Measurements from ENCODE around the gene OXSR1. TPM values are rescaled to one million over a fixed set of nuclear protein-coding genes. Genes with fewer than 3 reads are reported as not detected.

The OXSR1 gene
- total and polyA plus RNA-seq, 2 of the 13 experiments (the other 11 are each of a cell fraction or from before 2014, with no cell fraction given) = 27.4 to 32.6 TPM

DNA sequence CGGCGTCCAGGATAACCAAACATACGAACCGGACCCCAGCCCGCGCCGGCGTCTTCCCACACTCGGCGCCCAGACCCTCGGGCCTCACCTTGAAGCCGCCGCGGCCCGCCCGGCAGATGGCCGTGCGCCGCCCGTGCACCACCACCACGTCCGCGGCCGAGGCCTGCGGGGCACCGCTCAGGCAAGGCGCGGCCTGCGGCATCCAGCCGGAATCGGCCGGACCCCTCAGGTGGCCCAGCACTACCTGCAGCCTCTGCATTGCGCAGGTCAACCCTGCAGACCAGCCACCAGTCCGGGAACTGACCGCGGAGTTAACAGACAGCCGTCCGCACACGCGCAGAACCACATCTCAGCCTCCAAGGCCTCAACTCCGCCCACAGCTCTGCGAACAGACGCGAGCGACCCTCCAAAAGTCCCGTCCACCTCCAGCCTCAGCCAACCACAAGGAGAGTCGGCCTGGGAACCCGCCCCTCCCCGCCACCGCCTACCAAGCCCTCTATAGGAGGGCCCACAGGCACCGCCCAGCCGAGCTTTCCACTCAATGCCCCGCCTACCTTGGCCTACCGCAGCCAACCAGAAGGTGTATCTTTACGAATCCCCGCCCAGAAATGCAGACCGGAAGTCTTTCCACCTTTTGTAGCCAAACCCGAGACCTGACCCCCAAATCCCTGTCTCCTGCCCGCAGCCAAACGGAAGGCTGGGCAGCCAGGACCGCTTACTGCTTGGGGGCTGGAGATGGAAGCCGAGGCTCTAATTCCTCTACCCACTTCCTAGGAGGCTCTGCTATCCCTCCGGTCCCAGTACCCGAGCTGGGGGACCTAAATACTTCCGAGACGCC, 28.3 kb upstream of the OXSR1 start, which contains the start of gene ACAA1 (continued):
- TF ChIP-seq, protein P1, sequence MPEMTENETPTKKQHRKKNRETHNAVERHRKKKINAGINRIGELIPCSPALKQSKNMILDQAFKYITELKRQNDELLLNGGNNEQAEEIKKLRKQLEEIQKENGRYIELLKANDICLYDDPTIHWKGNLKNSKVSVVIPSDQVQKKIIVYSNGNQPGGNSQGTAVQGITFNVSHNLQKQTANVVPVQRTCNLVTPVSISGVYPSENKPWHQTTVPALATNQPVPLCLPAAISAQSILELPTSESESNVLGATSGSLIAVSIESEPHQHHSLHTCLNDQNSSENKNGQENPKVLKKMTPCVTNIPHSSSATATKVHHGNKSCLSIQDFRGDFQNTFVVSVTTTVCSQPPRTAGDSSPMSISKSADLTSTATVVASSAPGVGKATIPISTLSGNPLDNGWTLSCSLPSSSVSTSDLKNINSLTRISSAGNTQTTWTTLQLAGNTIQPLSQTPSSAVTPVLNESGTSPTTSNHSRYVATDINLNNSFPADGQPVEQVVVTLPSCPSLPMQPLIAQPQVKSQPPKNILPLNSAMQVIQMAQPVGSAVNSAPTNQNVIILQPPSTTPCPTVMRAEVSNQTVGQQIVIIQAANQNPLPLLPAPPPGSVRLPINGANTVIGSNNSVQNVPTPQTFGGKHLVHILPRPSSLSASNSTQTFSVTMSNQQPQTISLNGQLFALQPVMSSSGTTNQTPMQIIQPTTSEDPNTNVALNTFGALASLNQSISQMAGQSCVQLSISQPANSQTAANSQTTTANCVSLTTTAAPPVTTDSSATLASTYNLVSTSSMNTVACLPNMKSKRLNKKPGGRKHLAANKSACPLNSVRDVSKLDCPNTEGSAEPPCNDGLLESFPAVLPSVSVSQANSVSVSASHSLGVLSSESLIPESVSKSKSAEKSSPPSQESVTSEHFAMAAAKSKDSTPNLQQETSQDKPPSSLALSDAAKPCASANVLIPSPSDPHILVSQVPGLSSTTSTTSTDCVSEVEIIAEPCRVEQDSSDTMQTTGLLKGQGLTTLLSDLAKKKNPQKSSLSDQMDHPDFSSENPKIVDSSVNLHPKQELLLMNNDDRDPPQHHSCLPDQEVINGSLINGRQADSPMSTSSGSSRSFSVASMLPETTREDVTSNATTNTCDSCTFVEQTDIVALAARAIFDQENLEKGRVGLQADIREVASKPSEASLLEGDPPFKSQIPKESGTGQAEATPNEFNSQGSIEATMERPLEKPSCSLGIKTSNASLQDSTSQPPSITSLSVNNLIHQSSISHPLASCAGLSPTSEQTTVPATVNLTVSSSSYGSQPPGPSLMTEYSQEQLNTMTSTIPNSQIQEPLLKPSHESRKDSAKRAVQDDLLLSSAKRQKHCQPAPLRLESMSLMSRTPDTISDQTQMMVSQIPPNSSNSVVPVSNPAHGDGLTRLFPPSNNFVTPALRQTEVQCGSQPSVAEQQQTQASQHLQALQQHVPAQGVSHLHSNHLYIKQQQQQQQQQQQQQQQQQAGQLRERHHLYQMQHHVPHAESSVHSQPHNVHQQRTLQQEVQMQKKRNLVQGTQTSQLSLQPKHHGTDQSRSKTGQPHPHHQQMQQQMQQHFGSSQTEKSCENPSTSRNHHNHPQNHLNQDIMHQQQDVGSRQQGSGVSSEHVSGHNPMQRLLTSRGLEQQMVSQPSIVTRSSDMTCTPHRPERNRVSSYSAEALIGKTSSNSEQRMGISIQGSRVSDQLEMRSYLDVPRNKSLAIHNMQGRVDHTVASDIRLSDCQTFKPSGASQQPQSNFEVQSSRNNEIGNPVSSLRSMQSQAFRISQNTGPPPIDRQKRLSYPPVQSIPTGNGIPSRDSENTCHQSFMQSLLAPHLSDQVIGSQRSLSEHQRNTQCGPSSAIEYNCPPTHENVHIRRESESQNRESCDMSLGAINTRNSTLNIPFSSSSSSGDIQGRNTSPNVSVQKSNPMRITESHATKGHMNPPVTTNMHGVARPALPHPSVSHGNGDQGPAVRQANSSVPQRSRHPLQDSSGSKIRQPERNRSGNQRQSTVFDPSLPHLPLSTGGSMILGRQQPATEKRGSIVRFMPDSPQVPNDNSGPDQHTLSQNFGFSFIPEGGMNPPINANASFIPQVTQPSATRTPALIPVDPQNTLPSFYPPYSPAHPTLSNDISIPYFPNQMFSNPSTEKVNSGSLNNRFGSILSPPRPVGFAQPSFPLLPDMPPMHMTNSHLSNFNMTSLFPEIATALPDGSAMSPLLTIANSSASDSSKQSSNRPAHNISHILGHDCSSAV (CRISPR knock-in tag; IDR thresholded peaks at IDR 0.05; ENCODE audit: borderline replicate concordance) = no peak
- TF ChIP-seq, protein P2, sequence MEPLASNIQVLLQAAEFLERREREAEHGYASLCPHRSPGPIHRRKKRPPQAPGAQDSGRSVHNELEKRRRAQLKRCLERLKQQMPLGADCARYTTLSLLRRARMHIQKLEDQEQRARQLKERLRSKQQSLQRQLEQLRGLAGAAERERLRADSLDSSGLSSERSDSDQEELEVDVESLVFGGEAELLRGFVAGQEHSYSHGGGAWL (CRISPR knock-in tag; IDR thresholded peaks at IDR 0.05) = no peak
- TF ChIP-seq CREB1 (IDR thresholded peaks at IDR 0.05) (peak; percentile 47; the same call in 1 of the 2 replicates), CREB1 (CRISPR knock-in tag; IDR thresholded peaks at IDR 0.05) (no peak), ZNF619 (CRISPR knock-in tag; IDR thresholded peaks at IDR 0.05) (no peak; the same call in 1 of the 2 replicates), SAP130 (CRISPR knock-in tag; IDR thresholded peaks at IDR 0.05; ENCODE audit: low read depth) (peak; percentile 88), POLR2AphosphoS2 (IDR thresholded peaks at IDR 0.05; ENCODE audit: low read depth, low read length) (no peak), ZNF446 (CRISPR knock-in tag; IDR thresholded peaks at IDR 0.05) (peak; percentile 80; the same call in 1 of the 2 replicates), CCAR2 (optimal IDR thresholded peaks at IDR 0.05; ENCODE audit: low read depth, low read length) (peak; percentile 23)
- TF ChIP-seq, protein P3, sequence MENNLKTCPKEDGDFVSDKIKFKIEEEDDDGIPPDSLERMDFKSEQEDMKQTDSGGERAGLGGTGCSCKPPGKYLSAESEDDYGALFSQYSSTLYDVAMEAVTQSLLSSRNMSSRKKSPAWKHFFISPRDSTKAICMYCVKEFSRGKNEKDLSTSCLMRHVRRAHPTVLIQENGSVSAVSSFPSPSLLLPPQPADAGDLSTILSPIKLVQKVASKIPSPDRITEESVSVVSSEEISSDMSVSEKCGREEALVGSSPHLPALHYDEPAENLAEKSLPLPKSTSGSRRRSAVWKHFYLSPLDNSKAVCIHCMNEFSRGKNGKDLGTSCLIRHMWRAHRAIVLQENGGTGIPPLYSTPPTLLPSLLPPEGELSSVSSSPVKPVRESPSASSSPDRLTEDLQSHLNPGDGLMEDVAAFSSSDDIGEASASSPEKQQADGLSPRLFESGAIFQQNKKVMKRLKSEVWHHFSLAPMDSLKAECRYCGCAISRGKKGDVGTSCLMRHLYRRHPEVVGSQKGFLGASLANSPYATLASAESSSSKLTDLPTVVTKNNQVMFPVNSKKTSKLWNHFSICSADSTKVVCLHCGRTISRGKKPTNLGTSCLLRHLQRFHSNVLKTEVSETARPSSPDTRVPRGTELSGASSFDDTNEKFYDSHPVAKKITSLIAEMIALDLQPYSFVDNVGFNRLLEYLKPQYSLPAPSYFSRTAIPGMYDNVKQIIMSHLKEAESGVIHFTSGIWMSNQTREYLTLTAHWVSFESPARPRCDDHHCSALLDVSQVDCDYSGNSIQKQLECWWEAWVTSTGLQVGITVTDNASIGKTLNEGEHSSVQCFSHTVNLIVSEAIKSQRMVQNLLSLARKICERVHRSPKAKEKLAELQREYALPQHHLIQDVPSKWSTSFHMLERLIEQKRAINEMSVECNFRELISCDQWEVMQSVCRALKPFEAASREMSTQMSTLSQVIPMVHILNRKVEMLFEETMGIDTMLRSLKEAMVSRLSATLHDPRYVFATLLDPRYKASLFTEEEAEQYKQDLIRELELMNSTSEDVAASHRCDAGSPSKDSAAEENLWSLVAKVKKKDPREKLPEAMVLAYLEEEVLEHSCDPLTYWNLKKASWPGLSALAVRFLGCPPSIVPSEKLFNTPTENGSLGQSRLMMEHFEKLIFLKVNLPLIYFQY (CRISPR knock-in tag; IDR thresholded peaks at IDR 0.05; ENCODE audit: borderline replicate concordance) = peak; percentile 10; the same call in 1 of the 2 replicates
- TF ChIP-seq, protein P4, sequence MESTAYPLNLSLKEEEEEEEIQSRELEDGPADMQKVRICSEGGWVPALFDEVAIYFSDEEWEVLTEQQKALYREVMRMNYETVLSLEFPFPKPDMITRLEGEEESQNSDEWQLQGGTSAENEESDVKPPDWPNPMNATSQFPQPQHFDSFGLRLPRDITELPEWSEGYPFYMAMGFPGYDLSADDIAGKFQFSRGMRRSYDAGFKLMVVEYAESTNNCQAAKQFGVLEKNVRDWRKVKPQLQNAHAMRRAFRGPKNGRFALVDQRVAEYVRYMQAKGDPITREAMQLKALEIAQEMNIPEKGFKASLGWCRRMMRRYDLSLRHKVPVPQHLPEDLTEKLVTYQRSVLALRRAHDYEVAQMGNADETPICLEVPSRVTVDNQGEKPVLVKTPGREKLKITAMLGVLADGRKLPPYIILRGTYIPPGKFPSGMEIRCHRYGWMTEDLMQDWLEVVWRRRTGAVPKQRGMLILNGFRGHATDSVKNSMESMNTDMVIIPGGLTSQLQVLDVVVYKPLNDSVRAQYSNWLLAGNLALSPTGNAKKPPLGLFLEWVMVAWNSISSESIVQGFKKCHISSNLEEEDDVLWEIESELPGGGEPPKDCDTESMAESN (CRISPR knock-in tag; conservative IDR thresholded peaks at IDR 0.05) = peak; percentile 41; the same call in 1 of the 2 replicates
